ENCODE data around the gene GPR143.
A peak's percentile ranks its signal among the peaks of the same experiment; 100 is the strongest.

GPR143 gene

DNA sequence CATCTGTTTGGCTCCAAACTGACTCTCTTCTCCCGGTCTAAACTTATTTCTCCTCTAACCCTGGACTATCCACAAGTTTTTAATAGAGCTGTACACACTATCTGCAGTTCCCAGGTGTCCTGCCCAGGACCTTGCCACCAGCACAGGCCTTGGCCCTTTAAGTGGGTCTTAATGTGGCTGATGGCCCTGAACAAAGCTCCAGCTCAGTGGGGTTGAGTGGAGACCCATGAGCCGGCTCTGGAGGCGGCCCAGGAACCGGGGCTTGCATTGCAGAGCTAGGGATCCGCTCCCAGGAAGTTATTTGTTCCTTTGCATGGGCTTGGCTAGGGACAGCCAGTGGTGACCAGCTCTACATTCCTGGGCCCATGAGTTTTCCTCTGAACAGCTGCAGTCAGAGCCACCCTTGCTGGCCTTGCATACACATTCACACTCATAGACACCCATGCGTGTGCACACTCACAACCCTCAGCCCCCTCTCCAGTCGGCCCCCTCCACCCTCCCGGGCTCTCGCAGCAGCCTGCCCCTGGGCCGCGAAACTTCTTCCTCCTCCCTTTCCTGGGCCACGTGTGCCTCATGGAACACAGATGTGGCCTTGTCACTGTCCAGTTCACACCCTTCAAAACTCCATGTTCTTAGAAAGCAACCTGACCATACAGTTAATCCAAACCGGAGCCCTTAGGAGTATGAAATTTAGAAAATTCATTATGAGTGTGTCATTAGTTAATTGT lies 58.2 kb downstream of the GPR143 start:
- no peak for DNase-seq

DNA sequence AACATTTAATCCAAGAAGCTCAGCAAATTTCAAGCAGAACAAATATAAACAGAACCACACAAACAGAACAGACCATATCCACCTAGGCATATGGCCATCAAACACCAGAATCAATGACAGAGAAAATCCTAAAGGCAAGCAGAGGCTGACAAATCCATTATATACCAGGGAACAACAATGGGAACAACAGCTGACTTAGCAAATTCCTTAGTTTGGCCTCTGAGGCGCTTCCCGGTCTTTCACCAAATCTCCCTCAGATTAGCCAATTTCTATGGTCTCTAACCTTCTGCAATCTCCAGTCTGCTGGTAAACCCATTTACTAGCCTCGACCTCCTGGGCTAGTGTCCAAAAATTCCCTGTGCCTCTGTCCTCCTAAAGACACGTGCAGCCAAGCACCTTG lies 59.2 kb downstream of the GPR143 start:
- no peak for DNase-seq

GRCh38 chrX:9704876-9705465 lies 60.7 kb downstream of the GPR143 start:
- DNase-seq, result no peak

GRCh38 chrX:9703406-9703805 lies 62.2 kb downstream of the GPR143 start:
- no peak for DNase-seq

- no peak for DNase-seq
Observed at GRCh38 chrX:9701790-9702189, 63.9 kb downstream of the GPR143 start.

GRCh38 chrX:9700555-9700954 lies 65.1 kb downstream of the GPR143 start:
- no peak for DNase-seq

- DNase-seq, result no peak
Observed at GRCh38 chrX:9698576-9698975, 67.1 kb downstream of the GPR143 start.

DNA sequence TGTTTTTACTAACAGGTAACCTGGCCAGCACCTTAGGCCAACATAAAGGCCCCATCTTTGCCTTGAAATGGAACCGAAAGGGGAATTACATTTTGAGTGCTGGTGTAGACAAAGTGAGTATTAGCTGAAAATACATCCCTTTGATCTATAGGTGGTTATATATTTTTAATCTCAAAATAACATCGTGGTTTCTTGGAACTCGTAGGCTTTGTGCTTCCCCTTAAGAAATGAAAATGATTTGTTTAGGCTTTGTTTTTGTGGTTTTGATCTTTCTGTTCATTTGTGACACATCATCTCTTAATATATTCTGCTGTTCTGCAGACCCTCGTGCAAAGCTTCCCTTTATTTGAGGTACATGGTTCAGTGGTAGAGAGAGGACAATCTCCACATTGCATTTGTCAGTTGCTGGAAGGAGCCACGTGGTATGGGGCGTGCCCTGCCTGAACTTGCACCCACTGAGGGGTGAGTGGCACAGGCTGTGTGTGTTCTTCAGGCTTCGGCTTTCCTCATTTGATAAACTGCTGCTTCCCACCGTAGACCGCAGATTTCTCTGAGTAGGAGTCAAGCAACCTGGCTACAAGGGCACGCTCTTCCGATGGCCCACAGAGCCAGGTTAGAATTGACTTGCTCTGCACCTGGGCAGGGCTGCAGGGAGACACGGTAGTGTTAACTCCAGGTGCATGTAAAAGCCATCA lies 72.2 kb downstream of the GPR143 start:
- no peak for DNase-seq

- DNase-seq, result no peak
Observed at GRCh38 chrX:9690046-9690445, 75.6 kb downstream of the GPR143 start.

DNA sequence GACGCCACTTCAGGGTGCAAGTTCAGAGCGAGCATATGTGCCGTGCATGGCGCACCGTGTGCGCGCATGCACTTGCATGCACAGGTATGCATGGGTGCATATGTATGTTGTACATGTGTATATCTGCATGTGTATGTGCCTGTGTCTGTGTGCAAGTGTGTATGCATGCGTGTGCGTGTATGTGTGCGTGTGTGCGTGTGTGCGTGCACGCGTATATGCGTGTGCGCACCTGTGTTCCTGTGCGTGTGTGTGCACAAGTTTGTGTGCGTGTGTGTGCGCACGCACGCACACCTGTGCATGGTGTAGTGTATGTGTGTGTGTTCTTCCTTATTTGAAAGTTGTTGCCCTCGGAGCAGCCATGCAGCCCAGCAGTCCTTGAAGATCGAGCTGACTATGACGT lies 76.8 kb downstream of the GPR143 start:
- DNase-seq, result no peak

GRCh38 chrX:9687899-9688298 lies 77.7 kb downstream of the GPR143 start:
- no peak for DNase-seq

DNA sequence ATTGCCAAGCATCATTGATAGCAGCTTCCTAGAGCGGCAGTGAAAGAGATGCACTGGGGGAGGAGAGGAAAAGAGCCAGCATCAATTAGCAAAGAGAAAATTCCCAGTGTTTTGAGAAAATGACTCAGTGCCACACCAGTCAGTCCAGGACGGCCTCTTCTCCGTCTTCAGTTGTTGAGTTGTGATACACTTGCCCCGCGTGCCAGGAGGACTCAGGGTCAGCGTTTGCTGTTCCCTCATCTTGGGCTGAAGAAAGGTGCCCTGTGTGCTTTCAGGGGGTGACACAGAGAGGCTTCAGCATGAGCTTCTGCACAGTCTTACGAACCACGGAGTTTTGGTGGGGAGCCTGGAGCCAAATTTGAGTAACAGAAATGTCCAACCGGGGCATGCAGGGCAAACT lies 82.3 kb downstream of the GPR143 start:
- DNase-seq, result no peak

GRCh38 chrX:9682861-9683260 lies 82.8 kb downstream of the GPR143 start:
- no peak for DNase-seq

- no peak for DNase-seq
Observed at GRCh38 chrX:9682456-9682855, 83.2 kb downstream of the GPR143 start.

- no peak for DNase-seq
Observed at GRCh38 chrX:9681422-9681821, 84.2 kb downstream of the GPR143 start.

DNA sequence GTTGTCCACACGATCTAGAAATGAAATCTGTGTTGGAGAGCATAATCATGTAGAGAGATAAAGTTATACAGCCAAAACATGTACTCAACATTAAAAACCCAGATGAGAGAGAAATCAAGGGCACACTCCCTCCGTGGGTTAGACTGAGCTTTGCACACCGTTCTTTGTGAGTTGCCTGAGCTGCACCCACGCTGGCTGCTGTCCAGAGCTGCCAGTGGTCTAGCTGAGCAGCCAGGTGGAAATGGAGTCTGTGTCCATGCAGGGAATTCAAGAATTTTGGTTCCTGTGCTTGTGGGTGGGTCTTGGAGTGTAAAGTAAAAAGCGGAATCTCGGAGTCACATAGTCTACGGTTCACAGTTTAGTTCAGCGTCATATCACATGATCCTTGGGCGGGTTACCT lies 84.6 kb downstream of the GPR143 start:
- DNase-seq, result no peak

DNA sequence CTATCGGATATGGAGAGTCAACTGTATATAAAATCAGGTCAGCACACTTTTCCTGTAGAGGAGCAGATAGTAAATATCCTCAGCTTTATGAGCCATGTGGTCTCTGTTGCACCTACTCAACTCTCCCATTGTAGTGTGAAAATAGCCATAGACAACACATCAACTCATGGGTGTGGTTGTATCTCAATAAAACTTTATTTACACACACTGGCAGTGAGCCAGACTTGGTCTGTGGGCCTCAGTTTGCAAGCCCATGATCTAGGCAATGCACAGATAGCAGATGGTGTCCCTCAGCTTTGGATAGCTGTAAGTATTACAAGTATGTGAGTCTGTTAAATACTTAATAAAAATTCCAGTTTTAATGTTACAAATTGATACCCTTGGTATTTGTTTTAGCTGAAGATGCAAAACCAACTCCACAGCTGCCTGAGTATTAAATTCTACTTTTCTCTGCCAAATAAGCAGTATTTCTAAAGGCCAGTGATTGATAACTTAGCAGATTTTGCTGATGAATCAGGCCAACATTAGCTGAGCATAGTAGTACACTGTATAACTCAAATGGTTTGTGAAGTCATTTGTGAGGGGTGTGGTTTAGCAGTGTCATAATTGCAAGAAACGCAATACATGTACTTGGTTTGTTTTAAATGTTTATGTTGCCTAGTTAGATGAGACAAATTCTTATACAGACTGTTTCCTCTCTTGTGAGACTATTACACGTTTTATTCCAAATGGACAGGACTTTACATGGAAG lies 87.3 kb downstream of the GPR143 start:
- no peak for DNase-seq

DNA sequence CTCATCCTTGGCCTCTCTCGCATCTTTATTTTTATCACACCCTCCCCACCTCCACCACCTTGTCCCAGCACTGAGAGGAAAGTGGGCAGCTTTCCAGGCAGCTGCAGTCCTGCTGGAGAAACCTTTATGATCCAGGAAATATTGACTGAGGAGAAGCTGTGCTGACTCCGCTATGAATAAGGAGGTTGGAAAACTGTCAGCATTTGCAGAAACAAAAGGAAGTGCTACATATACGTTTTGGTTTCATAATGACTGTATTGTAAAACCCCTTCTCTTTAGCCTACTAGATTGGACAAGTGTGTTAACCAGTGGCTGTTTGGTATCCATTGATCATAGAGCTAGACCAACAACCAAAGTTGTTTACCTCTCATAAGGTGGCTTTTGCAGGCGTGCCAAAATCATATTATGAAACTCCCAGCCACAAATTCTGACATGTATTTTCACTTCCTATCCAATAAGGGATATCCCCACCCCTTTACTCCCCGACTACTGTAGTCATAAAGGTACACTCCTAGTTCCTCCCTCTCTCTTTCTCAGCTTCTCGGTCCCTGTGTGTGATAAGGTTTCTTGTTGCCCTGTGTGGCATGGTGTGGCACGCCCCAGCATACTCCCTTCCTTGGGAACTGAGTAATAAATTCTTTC lies 88.4 kb downstream of the GPR143 start:
- peak; percentile 30 for DNase-seq

DNA sequence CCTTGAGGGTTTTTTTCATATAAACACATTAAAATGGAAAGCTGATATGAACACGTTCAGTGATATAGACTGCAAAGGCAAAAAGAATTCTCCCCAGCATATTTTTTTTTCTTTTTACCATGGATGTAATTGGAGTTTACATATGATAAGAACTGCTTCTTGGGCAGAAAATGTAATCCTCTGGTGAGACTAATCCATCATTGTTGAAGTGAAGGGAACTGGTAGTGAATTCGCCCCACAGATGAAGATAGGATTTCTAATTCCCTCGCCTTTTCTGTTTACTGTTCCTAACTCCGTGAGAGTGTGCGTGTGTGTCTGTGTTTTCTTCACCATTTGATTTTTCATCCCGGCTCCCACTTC lies 88.9 kb downstream of the GPR143 start:
- DNase-seq, result no peak

DNA sequence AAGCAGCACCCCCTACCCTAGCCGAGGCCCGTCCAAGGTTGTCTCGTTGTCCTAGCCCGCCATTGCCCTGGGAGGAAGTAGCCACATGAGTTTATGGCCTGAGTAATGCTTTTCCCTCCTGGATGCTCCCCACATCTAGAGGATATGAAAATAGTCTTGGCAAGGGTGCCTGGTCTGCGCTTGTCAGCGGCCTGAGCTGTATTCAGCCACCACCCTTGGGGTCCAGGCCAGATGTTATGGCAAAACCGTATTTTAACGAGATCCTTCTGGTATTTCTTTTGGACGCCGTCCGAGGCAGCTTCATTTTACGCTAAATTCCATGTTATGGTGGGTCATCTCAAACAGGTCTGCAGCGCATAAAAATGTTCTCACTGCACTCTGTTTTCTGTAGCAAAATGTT lies 89.3 kb downstream of the GPR143 start:
- DNase-seq, result no peak

All from CD4-positive, alpha-beta T cell treated with Interleukin-12 subunit alpha and Interleukin-12 subunit beta, for 1 hour (primary cell).